ENCODE measurements around the gene CGREF1. TPM values are rescaled to one million over a fixed set of nuclear protein-coding genes. Genes with fewer than 3 reads are reported as not detected.

Gene CGREF1
- total RNA-seq, 1 experiment from 2014 or later = 2.1 TPM

GRCh38 chr2:27138111-27138510 is 19.2 kb upstream of the CGREF1 start:
- peaks cover 1 to 3% (median 2%) of the 10 kb centered on the region in 3 experiments; a peak in 5 of 7 replicates for H3K36me3 Mint-ChIP-seq (ENCODE audit: insufficient read depth in 1 of 3, low read depth in 3 of 3)
- no peak overlapping the region for H4K5ac ChIP-seq (ENCODE audit: insufficient read length, low read depth, low read length)
- no peak overlapping the region for H3K4me3 Mint-ChIP-seq
- no peak overlapping the region for H4K8ac ChIP-seq (replicated peaks; ENCODE audit: insufficient read length, low read depth, low read length)
- H3T11ph ChIP-seq (ENCODE audit: low read length) = no peak overlapping the region
- H2BK12ac ChIP-seq (ENCODE audit: insufficient read length, low read depth, low read length) = no peak overlapping the region
- H3K27ac ChIP-seq (ENCODE audit: insufficient read length, low read depth, low read length) = no peak overlapping the region
- no peak overlapping the region for H2BK20ac ChIP-seq (ENCODE audit: low read depth, low read length, poor library complexity, severe bottlenecking)
- H3K4me1 Mint-ChIP-seq = peaks cover 7% of the 10 kb centered on the region in 2 experiments
- H3K9me3 ChIP-seq (ENCODE audit: control insufficient read depth, low read depth, low read length) = no peaks in the 10 kb centered on the region
- H3K79me2 ChIP-seq (ENCODE audit: insufficient read depth, low read length) = peaks cover 2% of the 10 kb centered on the region; the same call in 1 of the 2 replicates
- no peak overlapping the region for H3K4me2 ChIP-seq (ENCODE audit: insufficient read depth, insufficient read length, low read length)
- H3K79me1 ChIP-seq (ENCODE audit: insufficient read depth, low read depth, low read length, poor library complexity, severe bottlenecking) = no peaks in the 10 kb centered on the region
- no peak overlapping the region for H3K9ac ChIP-seq (ENCODE audit: extremely low read depth, insufficient read length, low read length)
- H2BK120ac ChIP-seq (ENCODE audit: low read depth, low read length, poor library complexity, severe bottlenecking) = no peak overlapping the region
- no peaks in the 10 kb centered on the region for H4K20me1 ChIP-seq (ENCODE audit: control insufficient read depth, insufficient read depth, insufficient read length)
- no peak overlapping the region for H3K56ac ChIP-seq (ENCODE audit: insufficient read length, low read depth, low read length)
- no peak overlapping the region for H3K18ac ChIP-seq (ENCODE audit: insufficient read length, low read depth, low read length)
- no peak overlapping the region for H2BK15ac ChIP-seq (ENCODE audit: low read depth, low read length)
- no peak overlapping the region for H2AK5ac ChIP-seq (ENCODE audit: insufficient read length, low read length)
- TF ChIP-seq, protein P1, sequence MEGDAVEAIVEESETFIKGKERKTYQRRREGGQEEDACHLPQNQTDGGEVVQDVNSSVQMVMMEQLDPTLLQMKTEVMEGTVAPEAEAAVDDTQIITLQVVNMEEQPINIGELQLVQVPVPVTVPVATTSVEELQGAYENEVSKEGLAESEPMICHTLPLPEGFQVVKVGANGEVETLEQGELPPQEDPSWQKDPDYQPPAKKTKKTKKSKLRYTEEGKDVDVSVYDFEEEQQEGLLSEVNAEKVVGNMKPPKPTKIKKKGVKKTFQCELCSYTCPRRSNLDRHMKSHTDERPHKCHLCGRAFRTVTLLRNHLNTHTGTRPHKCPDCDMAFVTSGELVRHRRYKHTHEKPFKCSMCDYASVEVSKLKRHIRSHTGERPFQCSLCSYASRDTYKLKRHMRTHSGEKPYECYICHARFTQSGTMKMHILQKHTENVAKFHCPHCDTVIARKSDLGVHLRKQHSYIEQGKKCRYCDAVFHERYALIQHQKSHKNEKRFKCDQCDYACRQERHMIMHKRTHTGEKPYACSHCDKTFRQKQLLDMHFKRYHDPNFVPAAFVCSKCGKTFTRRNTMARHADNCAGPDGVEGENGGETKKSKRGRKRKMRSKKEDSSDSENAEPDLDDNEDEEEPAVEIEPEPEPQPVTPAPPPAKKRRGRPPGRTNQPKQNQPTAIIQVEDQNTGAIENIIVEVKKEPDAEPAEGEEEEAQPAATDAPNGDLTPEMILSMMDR (conservative IDR thresholded peaks at IDR 0.05) = no peak
- H3K9me3 Mint-ChIP-seq = no peaks in the 10 kb centered on the region
- no peak overlapping the region for H4K91ac ChIP-seq (ENCODE audit: insufficient read length, low read depth, low read length)
- no peak overlapping the region for H3K23ac ChIP-seq (ENCODE audit: insufficient read length, low read depth, low read length)
- H2BK5ac ChIP-seq (ENCODE audit: insufficient read length, low read length) = no peak overlapping the region
- no peaks in the 10 kb centered on the region for H3K4me1 ChIP-seq (ENCODE audit: insufficient read depth, low read length)
- peaks cover 13% of the 10 kb centered on the region for H3K27me3 Mint-ChIP-seq (ENCODE audit: low read depth)
- no peak for DNase-seq
- no peaks in the 10 kb centered on the region for H3K27me3 ChIP-seq (ENCODE audit: insufficient read depth, low read length)
- H2AFZ ChIP-seq (ENCODE audit: low read length) = no peak overlapping the region
- no peaks in the 10 kb centered on the region for H3K23me2 ChIP-seq (ENCODE audit: insufficient read length, low read depth, low read length, poor library complexity, severe bottlenecking)
- no peak overlapping the region for H3K14ac ChIP-seq (ENCODE audit: insufficient read depth, low read length)
- no peak overlapping the region for H3K27ac Mint-ChIP-seq
- WGBS (ENCODE audit: extremely low coverage, insufficient read length, low lambda C conversion rate) = no CpG with 5 or more reads among the region's 7 CpGs
- H3K4ac ChIP-seq (ENCODE audit: low read depth, low read length) = no peak overlapping the region

Data from H9 (cell line).